ENCODE results near the gene MAPK12.

The MAPK12 gene

DNA sequence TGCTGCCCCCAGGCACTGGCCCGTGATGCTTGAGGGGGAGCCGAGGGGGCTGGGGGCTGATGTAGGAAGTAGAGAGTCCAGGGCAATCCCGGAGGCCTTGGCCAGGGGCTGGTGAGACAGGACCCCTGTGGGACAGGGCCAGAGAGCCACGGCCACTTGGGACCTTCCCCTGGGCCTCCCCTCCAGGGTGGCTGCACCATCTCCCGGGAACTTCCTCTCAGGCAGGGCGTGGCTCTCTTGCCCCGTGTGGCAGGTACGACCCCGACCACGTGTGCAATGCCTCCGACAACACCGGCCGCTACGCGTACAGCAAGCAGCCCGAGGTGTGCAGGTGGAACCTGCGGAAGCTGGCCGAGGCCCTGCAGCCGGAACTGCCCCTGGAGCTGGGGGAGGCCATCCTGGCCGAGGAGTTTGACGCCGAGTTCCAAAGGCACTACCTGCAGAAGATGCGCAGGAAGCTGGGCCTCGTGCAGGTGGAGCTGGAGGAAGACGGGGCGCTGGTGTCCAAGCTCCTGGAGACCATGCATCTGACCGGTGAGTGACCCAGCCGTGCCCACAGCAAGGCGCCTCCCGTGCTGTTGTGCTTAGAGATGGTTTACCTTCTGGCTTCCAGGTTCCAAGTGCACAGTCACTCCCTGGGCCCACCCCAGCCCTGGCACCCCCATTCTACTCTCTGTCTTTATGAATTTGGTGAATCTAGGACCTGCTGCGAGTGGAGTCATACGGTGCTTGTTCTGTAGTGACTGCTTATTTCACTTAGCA is 50.9 kb downstream of the MAPK12 start:
- DNase-seq (ENCODE audit: low read depth), result no peak
- H3K4me3 ChIP-seq (ENCODE audit: low read depth, low read length), result no peak overlapping the region
- TF ChIP-seq, protein P1, sequence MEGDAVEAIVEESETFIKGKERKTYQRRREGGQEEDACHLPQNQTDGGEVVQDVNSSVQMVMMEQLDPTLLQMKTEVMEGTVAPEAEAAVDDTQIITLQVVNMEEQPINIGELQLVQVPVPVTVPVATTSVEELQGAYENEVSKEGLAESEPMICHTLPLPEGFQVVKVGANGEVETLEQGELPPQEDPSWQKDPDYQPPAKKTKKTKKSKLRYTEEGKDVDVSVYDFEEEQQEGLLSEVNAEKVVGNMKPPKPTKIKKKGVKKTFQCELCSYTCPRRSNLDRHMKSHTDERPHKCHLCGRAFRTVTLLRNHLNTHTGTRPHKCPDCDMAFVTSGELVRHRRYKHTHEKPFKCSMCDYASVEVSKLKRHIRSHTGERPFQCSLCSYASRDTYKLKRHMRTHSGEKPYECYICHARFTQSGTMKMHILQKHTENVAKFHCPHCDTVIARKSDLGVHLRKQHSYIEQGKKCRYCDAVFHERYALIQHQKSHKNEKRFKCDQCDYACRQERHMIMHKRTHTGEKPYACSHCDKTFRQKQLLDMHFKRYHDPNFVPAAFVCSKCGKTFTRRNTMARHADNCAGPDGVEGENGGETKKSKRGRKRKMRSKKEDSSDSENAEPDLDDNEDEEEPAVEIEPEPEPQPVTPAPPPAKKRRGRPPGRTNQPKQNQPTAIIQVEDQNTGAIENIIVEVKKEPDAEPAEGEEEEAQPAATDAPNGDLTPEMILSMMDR (IDR thresholded peaks at IDR 0.05; ENCODE audit: low read depth, low read length, missing control alignments), result no peak

GRCh38 chr22:50209893-50210292 is 51.6 kb downstream of the MAPK12 start:
- TF ChIP-seq, protein P1 (IDR thresholded peaks at IDR 0.05; ENCODE audit: low read depth, low read length, missing control alignments), result peak; percentile 95
- no peak overlapping the region for H3K4me3 ChIP-seq (ENCODE audit: low read depth, low read length)
- no peak for DNase-seq (ENCODE audit: low read depth)

- no peak for DNase-seq (ENCODE audit: low read depth)
- TF ChIP-seq, protein P1 (IDR thresholded peaks at IDR 0.05; ENCODE audit: low read depth, low read length, missing control alignments), result no peak
- no peak overlapping the region for H3K4me3 ChIP-seq (ENCODE audit: low read depth, low read length)
Observed at GRCh38 chr22:50208939-50209892, 52.3 kb downstream of the MAPK12 start.

GRCh38 chr22:50208430-50208938 is 53.0 kb downstream of the MAPK12 start:
- TF ChIP-seq, protein P1 (IDR thresholded peaks at IDR 0.05; ENCODE audit: low read depth, low read length, missing control alignments), result no peak
- no peak for DNase-seq (ENCODE audit: low read depth)
- H3K4me3 ChIP-seq (ENCODE audit: low read depth, low read length), result no peak overlapping the region

DNA sequence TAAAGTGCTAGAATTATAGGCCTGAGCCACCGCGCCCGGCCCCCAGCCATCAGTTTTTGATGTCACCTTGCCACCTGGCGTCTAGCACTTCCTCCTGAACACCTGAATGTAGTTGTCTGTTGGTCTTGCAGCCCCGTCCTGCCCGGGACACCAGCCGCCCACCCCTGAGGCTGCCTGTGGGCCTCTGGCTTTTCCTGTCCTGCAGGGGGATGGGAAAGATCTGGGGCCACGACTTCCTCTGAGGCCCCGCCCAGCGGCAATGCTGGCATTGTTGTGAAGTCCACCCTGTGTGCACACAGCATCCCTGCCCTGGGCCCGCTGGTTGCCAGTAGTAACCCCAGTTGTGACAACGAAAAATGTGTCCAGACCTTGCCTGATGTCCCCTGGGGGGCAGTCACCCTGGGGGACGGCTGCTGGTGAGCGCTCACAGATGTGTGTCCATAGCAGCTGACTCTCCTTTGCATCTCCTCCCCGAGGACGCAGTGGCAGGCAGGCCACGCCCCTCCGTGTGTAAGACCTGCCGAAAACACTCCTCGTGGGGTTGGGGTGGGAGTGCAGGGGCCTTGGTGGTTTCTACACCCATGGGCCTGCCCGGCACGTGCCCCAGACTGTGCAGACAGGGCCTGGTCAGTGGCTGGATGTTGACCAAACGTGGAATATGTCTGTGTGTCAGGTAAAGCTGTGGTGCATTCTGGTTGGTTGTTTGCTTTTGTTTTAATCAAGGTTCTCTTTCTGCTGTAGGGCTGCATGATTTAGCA is 53.9 kb downstream of the MAPK12 start:
- DNase-seq (ENCODE audit: low read depth), result no peak
- TF ChIP-seq, protein P1 (IDR thresholded peaks at IDR 0.05; ENCODE audit: low read depth, low read length, missing control alignments), result no peak
- no peak overlapping the region for H3K4me3 ChIP-seq (ENCODE audit: low read depth, low read length)

GRCh38 chr22:50206599-50206998 is 54.9 kb downstream of the MAPK12 start:
- no peak overlapping the region for H3K4me3 ChIP-seq (ENCODE audit: low read depth, low read length)
- DNase-seq (ENCODE audit: low read depth), result no peak
- TF ChIP-seq, protein P1 (IDR thresholded peaks at IDR 0.05; ENCODE audit: low read depth, low read length, missing control alignments), result peak; percentile 50

All from GM12864 (cell line).